Activated CD8-positive, alpha-beta T cell treated with anti-CD3 and anti-CD28 coated beads, Interleukin-2, amount 10 ng/mL, durations not matched to agents 7 days and 5 days (primary cell): Measurements from ENCODE around the gene ACTR3C. TPM values are rescaled to one million over a fixed set of nuclear protein-coding genes. Genes with fewer than 3 reads are reported as not detected.
"Not testable (repeated sequence)": the region's sequence is repeated elsewhere in the genome, so short reads cannot be mapped to it uniquely, and the experiment has no call there.

Experiments used
- ATAC-seq: fragments of 150-1000 bp; cut with Tn5 transposase; one replicate; pipeline ENCODE4 v1.10.0; 2021; ENCODE audit warnings: moderate library complexity
- CTCF ChIA-PET: fragments of 350-600 bp; sonication (Branson Sonifier 250); formaldehyde crosslinking; loops from one replicate; lab custom pipeline; 2021; ENCODE audit warnings: antibody characterized with exemption; lab: Charles Lee
- POLR2A ChIA-PET: fragments of 350-600 bp; sonication (Branson Sonifier 250); formaldehyde crosslinking; loops from one replicate; lab custom pipeline; 2021; ENCODE audit warnings: antibody characterized with exemption; lab: Charles Lee
- DNase-seq: peaks from one replicate; pipeline ENCODE4 v3.0.0-alpha.2; 2020
- H3K27ac Mint-ChIP-seq: one replicate; pipeline ENCODE4 v1.8.0; 2021; ENCODE audit warnings: mild to moderate bottlenecking, mixed read lengths
- H3K27me3 Mint-ChIP-seq: one replicate; pipeline ENCODE4 v1.8.0; 2021; ENCODE audit warnings: low read depth, mixed read lengths
- H3K36me3 Mint-ChIP-seq: one replicate; pipeline ENCODE4 v1.8.0; 2021; ENCODE audit warnings: low read depth, mixed read lengths
- H3K4me1 Mint-ChIP-seq: one replicate; pipeline ENCODE4 v1.8.0; 2021; ENCODE audit warnings: low read depth, mixed read lengths
- H3K4me3 Mint-ChIP-seq: one replicate; pipeline ENCODE4 v1.8.0; 2021; ENCODE audit warnings: mild to moderate bottlenecking, mixed read lengths
- H3K9me3 Mint-ChIP-seq: one replicate; pipeline ENCODE4 v1.8.0; 2022; ENCODE audit warnings: mixed read lengths; ENCODE audit not compliant: insufficient read depth
- total RNA-seq, 2 experiments: library from RNA; stranded (reverse); gene quantifications; one replicate each; pipeline ENCODE4 v1.2.3, GENCODE V29; 2021

The ACTR3C gene
- total RNA-seq, 2 experiments from 2014 or later = 4.6 TPM

- ATAC-seq, H3K27me3 Mint-ChIP-seq, CTCF ChIA-PET, DNase-seq, POLR2A ChIA-PET, H3K27ac Mint-ChIP-seq, H3K9me3 Mint-ChIP-seq, H3K4me3 Mint-ChIP-seq, H3K4me1 Mint-ChIP-seq, H3K36me3 Mint-ChIP-seq: not testable (repeated sequence)
Observed at GRCh38 chr7:150268287-150268686, 55.1 kb downstream of the ACTR3C start.

- DNase-seq, H3K9me3 Mint-ChIP-seq, POLR2A ChIA-PET, ATAC-seq, H3K36me3 Mint-ChIP-seq, CTCF ChIA-PET, H3K27me3 Mint-ChIP-seq, H3K4me1 Mint-ChIP-seq, H3K4me3 Mint-ChIP-seq, H3K27ac Mint-ChIP-seq: not testable (repeated sequence)
Observed at GRCh38 chr7:150266953-150267665, 56.2 kb downstream of the ACTR3C start.

GRCh38 chr7:150262656-150263055, 60.7 kb downstream of the ACTR3C start:
- H3K4me3 Mint-ChIP-seq, ATAC-seq, H3K4me1 Mint-ChIP-seq, H3K36me3 Mint-ChIP-seq, DNase-seq, H3K27me3 Mint-ChIP-seq, H3K9me3 Mint-ChIP-seq, H3K27ac Mint-ChIP-seq, POLR2A ChIA-PET, CTCF ChIA-PET: not testable (repeated sequence)

GRCh38 chr7:150247745-150248144, 75.6 kb downstream of the ACTR3C start:
- not testable (repeated sequence) for H3K4me1 Mint-ChIP-seq

GRCh38 chr7:150245208-150245607, 78.1 kb downstream of the ACTR3C start:
- H3K36me3 Mint-ChIP-seq, ATAC-seq, POLR2A ChIA-PET: not testable (repeated sequence)

More at GRCh38 chr7:150247745-150248144, 75.6 kb downstream of the ACTR3C start:
- DNase-seq, H3K4me3 Mint-ChIP-seq, POLR2A ChIA-PET, H3K27me3 Mint-ChIP-seq, H3K36me3 Mint-ChIP-seq, CTCF ChIA-PET, ATAC-seq, H3K9me3 Mint-ChIP-seq, H3K27ac Mint-ChIP-seq: not testable (repeated sequence)

GRCh38 chr7:150242935-150243334, 80.4 kb downstream of the ACTR3C start:
- H3K9me3 Mint-ChIP-seq, H3K27me3 Mint-ChIP-seq, H3K36me3 Mint-ChIP-seq, H3K27ac Mint-ChIP-seq, H3K4me1 Mint-ChIP-seq, CTCF ChIA-PET, POLR2A ChIA-PET, ATAC-seq, H3K4me3 Mint-ChIP-seq, DNase-seq: not testable (repeated sequence)

More at GRCh38 chr7:150245208-150245607, 78.1 kb downstream of the ACTR3C start:
- DNase-seq, CTCF ChIA-PET, H3K4me3 Mint-ChIP-seq, H3K27me3 Mint-ChIP-seq, H3K27ac Mint-ChIP-seq, H3K4me1 Mint-ChIP-seq, H3K9me3 Mint-ChIP-seq: not testable (repeated sequence)

- H3K36me3 Mint-ChIP-seq, POLR2A ChIA-PET, H3K4me3 Mint-ChIP-seq, CTCF ChIA-PET, DNase-seq, H3K27ac Mint-ChIP-seq, H3K4me1 Mint-ChIP-seq, ATAC-seq, H3K9me3 Mint-ChIP-seq: not testable (repeated sequence)
- peaks cover 30% of the 10 kb centered on the region for H3K27me3 Mint-ChIP-seq
Observed at GRCh38 chr7:150225444-150225843, 97.9 kb downstream of the ACTR3C start.

GRCh38 chr7:150222083-150222972, 101.0 kb downstream of the ACTR3C start:
- ATAC-seq, CTCF ChIA-PET, H3K27ac Mint-ChIP-seq, H3K4me3 Mint-ChIP-seq, H3K9me3 Mint-ChIP-seq, POLR2A ChIA-PET, H3K4me1 Mint-ChIP-seq, H3K36me3 Mint-ChIP-seq, DNase-seq: not testable (repeated sequence)
- peaks cover 34% of the 10 kb centered on the region for H3K27me3 Mint-ChIP-seq

GRCh38 chr7:150220673-150221181, 102.6 kb downstream of the ACTR3C start:
- DNase-seq, ATAC-seq, H3K9me3 Mint-ChIP-seq, POLR2A ChIA-PET, CTCF ChIA-PET, H3K4me3 Mint-ChIP-seq, H3K4me1 Mint-ChIP-seq, H3K36me3 Mint-ChIP-seq, H3K27ac Mint-ChIP-seq: not testable (repeated sequence)
- H3K27me3 Mint-ChIP-seq = peaks cover 30% of the 10 kb centered on the region

GRCh38 chr7:150219941-150220658, 103.2 kb downstream of the ACTR3C start:
- POLR2A ChIA-PET, H3K4me3 Mint-ChIP-seq, H3K4me1 Mint-ChIP-seq, H3K36me3 Mint-ChIP-seq, ATAC-seq, H3K9me3 Mint-ChIP-seq, H3K27ac Mint-ChIP-seq, CTCF ChIA-PET, DNase-seq: not testable (repeated sequence)
- peaks cover 28% of the 10 kb centered on the region for H3K27me3 Mint-ChIP-seq

- H3K27me3 Mint-ChIP-seq, DNase-seq, CTCF ChIA-PET, H3K27ac Mint-ChIP-seq, H3K4me3 Mint-ChIP-seq, H3K4me1 Mint-ChIP-seq, POLR2A ChIA-PET, H3K9me3 Mint-ChIP-seq, ATAC-seq, H3K36me3 Mint-ChIP-seq: not testable (repeated sequence)
Observed at GRCh38 chr7:150206848-150207247, 116.5 kb downstream of the ACTR3C start.
